Lower lobe of right lung (tissue), 2 donors: ENCODE data around the gene LAMTOR5. TPM values are rescaled to one million over a fixed set of nuclear protein-coding genes. Genes with fewer than 3 reads are reported as not detected.
"Not testable (repeated sequence)": the region's sequence is repeated elsewhere in the genome, so short reads cannot be mapped to it uniquely, and the experiment has no call there.

Source experiments
- ATAC-seq, 2 donors: fragments of 200-7000 bp; cut with Tn5 transposase; one replicate each; pipeline ENCODE4 v1.9.1; 2020 to 2022; ENCODE audit warnings: mild to moderate bottlenecking in 2 of 2, moderate library complexity in 2 of 2
- DNase-seq: peaks from one replicate; pipeline ENCODE4 v3.0.0-alpha.2; 2020
- H3K27ac ChIP-seq: fragments of 200-600 bp; one replicate; pipeline ENCODE4 v1.8.0; 2022
- H3K27me3 ChIP-seq: fragments of 200-600 bp; one replicate; pipeline ENCODE4 v1.8.0; 2022; ENCODE audit warnings: low read depth
- H3K36me3 ChIP-seq: fragments of 200-600 bp; one replicate; pipeline ENCODE4 v1.8.0; 2022; ENCODE audit warnings: mild to moderate bottlenecking
- H3K4me1 ChIP-seq: fragments of 200-600 bp; one replicate; pipeline ENCODE4 v1.8.0; 2022
- H3K4me3 ChIP-seq: fragments of 200-600 bp; one replicate; pipeline ENCODE4 v1.8.0; 2022; ENCODE audit warnings: mild to moderate bottlenecking
- H3K9me3 ChIP-seq: fragments of 200-600 bp; one replicate; pipeline ENCODE4 v1.8.0; 2022
- CTCF ChIP-seq: fragments of 200-600 bp; IDR thresholded peaks from one replicate; pipeline ENCODE4 v1.8.0; 2022; ENCODE audit warnings: antibody characterized with exemption, mild to moderate bottlenecking
- intact Hi-C: fragments of 100-400 bp; cut with DNase I; formaldehyde crosslinking; loops from one replicate; pipeline ENCODE4 v1.11.0; 2022
- total RNA-seq: library from RNA; stranded (reverse); fragmentation: NEBNext Ultra II Directional; extraction: Animal tissue kit (Norgen Biotek cat#: 25700); gene quantifications from one replicate; pipeline ENCODE4 v1.2.1, GENCODE V29; 2021
- donor health status: DM: no; HTN: yes; CAD: no; lungs with severe emphysema.

Gene LAMTOR5
- total RNA-seq, 1 donor from 2014 or later: 121 TPM

- Histone ChIP-seq H3K27me3 (no peaks in the 10 kb centered on the region), H3K4me3 (no peak overlapping the region), H3K36me3 (no peaks in the 10 kb centered on the region), H3K27ac (peak overlapping the region; percentile 64), H3K9me3 (no peaks in the 10 kb centered on the region), H3K4me1 (peaks cover 9% of the 10 kb centered on the region)
- TF ChIP-seq CTCF: no peak
- DNase-seq (no peak), ATAC-seq (peak; percentile 5 to 28)
- intact Hi-C loops: no loop called here
Measured at GRCh38 chr1:110441888-110442287, 34.4 kb upstream of the LAMTOR5 start.

- peak; percentile 91 to 93 for ATAC-seq
- TF ChIP-seq CTCF: no peak
- H3K27ac ChIP-seq: peak overlapping the region; percentile 64
Measured at GRCh38 chr1:110440877-110441276, 33.4 kb upstream of the LAMTOR5 start.

GRCh38 chr1:110439873-110440272 lies 32.4 kb upstream of the LAMTOR5 start:
- intact Hi-C loops, H3K27me3 ChIP-seq, H3K4me1 ChIP-seq, DNase-seq, H3K36me3 ChIP-seq, H3K27ac ChIP-seq, H3K4me3 ChIP-seq, ATAC-seq, H3K9me3 ChIP-seq: not testable (repeated sequence)

More at GRCh38 chr1:110440877-110441276, 33.4 kb upstream of the LAMTOR5 start:
- intact Hi-C loops: no loop called here
- H3K4me1 ChIP-seq: peaks cover 9% of the 10 kb centered on the region
- no peak overlapping the region for H3K4me3 ChIP-seq
- H3K36me3 ChIP-seq: no peaks in the 10 kb centered on the region
- H3K9me3 ChIP-seq: no peaks in the 10 kb centered on the region
- DNase-seq: peak; percentile 68
- H3K27me3 ChIP-seq: no peaks in the 10 kb centered on the region

GRCh38 chr1:110438893-110439292 lies 31.4 kb upstream of the LAMTOR5 start:
- Histone ChIP-seq H3K36me3 (no peaks in the 10 kb centered on the region), H3K4me3 (no peak overlapping the region), H3K4me1 (peaks cover 15% of the 10 kb centered on the region), H3K27me3 (no peaks in the 10 kb centered on the region), H3K27ac (no peak overlapping the region), H3K9me3 (no peaks in the 10 kb centered on the region)
- ATAC-seq (no peak), DNase-seq (no peak)
- no peak for TF ChIP-seq CTCF
- intact Hi-C loops: no loop called here

- intact Hi-C loops, H3K27me3 ChIP-seq, H3K27ac ChIP-seq, DNase-seq, ATAC-seq, H3K9me3 ChIP-seq, H3K4me3 ChIP-seq, H3K36me3 ChIP-seq: not testable (repeated sequence)
- H3K4me1 ChIP-seq: peaks cover 22% of the 10 kb centered on the region
Measured at GRCh38 chr1:110437645-110438299, 30.3 kb upstream of the LAMTOR5 start.

- no peak for TF ChIP-seq CTCF
- H3K27me3 ChIP-seq: no peaks in the 10 kb centered on the region
- H3K4me3 ChIP-seq: no peak overlapping the region
- H3K4me1 ChIP-seq: peaks cover 21% of the 10 kb centered on the region
- intact Hi-C loops: no loop called here
- no peak for ATAC-seq
- H3K36me3 ChIP-seq: no peaks in the 10 kb centered on the region
- no peak for DNase-seq
- no peaks in the 10 kb centered on the region for H3K9me3 ChIP-seq
- no peak overlapping the region for H3K27ac ChIP-seq
Measured at GRCh38 chr1:110436635-110437034, 29.1 kb upstream of the LAMTOR5 start.
